H1 (cell line): Measurements from ENCODE around the gene MYO1F. TPM values are rescaled to one million over a fixed set of nuclear protein-coding genes. Genes with fewer than 3 reads are reported as not detected.

Experiments
- CTCF ChIA-PET: fragments of 300-600 bp; sonication (Branson Sonifier 250); formaldehyde crosslinking; loops from one replicate; lab custom pipeline; 2021; ENCODE audit not compliant: partially characterized antibody; lab: Charles Lee
- POLR2A ChIA-PET: fragments of 300-600 bp; sonication (Branson Sonifier 250); formaldehyde crosslinking; loops from one replicate; lab custom pipeline; 2021; ENCODE audit warnings: inconsistent platforms; ENCODE audit not compliant: partially characterized antibody; lab: Charles Lee
- DNase-seq, 2 experiments: peaks; one replicate each; pipeline versions ENCODE4 v3.0.0 to v3.0.0-alpha.2; 2010 to 2022; ENCODE audit warnings: low spot score in 2 of 2, low read depth in 1 of 2, mixed read lengths in 1 of 2
- FAIRE-seq: peaks from 2 replicates; lab custom pipeline; 2011; peaks lifted over from hg19 to GRCh38; lab: Jason Lieb, UNC
- H2AFZ ChIP-seq: 2 replicates; pipeline ENCODE4 v1.8.1; 2012; ENCODE audit warnings: low read length, inconsistent platforms
- H2AK5ac ChIP-seq: 2 replicates; pipeline ENCODE4 v1.6.1; 2013; ENCODE audit warnings: low read depth, low read length
- H2BK120ac ChIP-seq: replicated peaks from 2 replicates; pipeline ENCODE3; 2013; ENCODE audit warnings: low read depth, low read length, inconsistent platforms
- H2BK12ac ChIP-seq: 2 replicates; pipeline ENCODE4 v1.6.1; 2013; ENCODE audit warnings: low read depth, low read length
- H2BK15ac ChIP-seq: 2 replicates; pipeline ENCODE4 v1.6.1; 2013; ENCODE audit warnings: low read length
- H2BK20ac ChIP-seq: 2 replicates; pipeline ENCODE4 v1.6.1; 2013; ENCODE audit warnings: low read length
- H2BK5ac ChIP-seq: 2 replicates; pipeline ENCODE4 v1.6.1; 2013; ENCODE audit warnings: low read depth, low read length
- H3K14ac ChIP-seq: 2 replicates; pipeline ENCODE4 v1.6.1; 2013; ENCODE audit warnings: inconsistent platforms; ENCODE audit not compliant: insufficient read length
- H3K18ac ChIP-seq: 2 replicates; pipeline ENCODE4 v1.6.1; 2013; ENCODE audit warnings: low read length; ENCODE audit errors: extremely low read depth
- H3K23ac ChIP-seq: 2 replicates; pipeline ENCODE4 v1.6.1; 2013; ENCODE audit warnings: inconsistent platforms; ENCODE audit not compliant: insufficient read length
- H3K23me2 ChIP-seq: 2 replicates; pipeline ENCODE4 v1.6.1; 2013; ENCODE audit warnings: low read depth, low read length
- H3K27ac ChIP-seq: 2 replicates; pipeline ENCODE4 v1.6.1; 2011; ENCODE audit warnings: low read depth, low read length, inconsistent platforms
- H3K27me3 ChIP-seq, 4 experiments: replicated peaks in 1 of 4; 1 replicate in 1 of 4; 2 replicates in 3 of 4; pipeline versions ENCODE4 v1.6.1 to v1.8.1; 2011 to 2013; ENCODE audit warnings: low read length in 3 of 4, mild to moderate bottlenecking in 3 of 4, inconsistent platforms in 2 of 4, mixed read lengths in 2 of 4, moderate library complexity in 1 of 4; ENCODE audit not compliant: control insufficient read depth in 3 of 4, insufficient read depth in 3 of 4; ENCODE audit errors: extremely low read depth in 1 of 4
- H3K36me3 ChIP-seq, 4 experiments: 2 replicates each; pipeline versions ENCODE4 v1.6.1 to v1.8.1; 2011 to 2013; ENCODE audit warnings: mild to moderate bottlenecking in 4 of 4, low read length in 3 of 4, moderate library complexity in 2 of 4, control low read depth in 1 of 4, inconsistent platforms in 1 of 4; ENCODE audit not compliant: insufficient read depth in 4 of 4, control insufficient read depth in 2 of 4
- H3K4ac ChIP-seq: replicated peaks from 2 replicates; pipeline ENCODE3; 2013; ENCODE audit warnings: low read length, low read depth, mixed read lengths, inconsistent platforms; ENCODE audit not compliant: insufficient read length
- H3K4me1 ChIP-seq, 4 experiments: replicated peaks in 1 of 4; 1 replicate in 1 of 4; 2 replicates in 3 of 4; pipeline versions ENCODE4 v1.6.1 to v1.8.1; 2011 to 2013; ENCODE audit warnings: low read length in 3 of 4, inconsistent platforms in 2 of 4, mixed read lengths in 1 of 4; ENCODE audit not compliant: insufficient read depth in 4 of 4, control insufficient read depth in 3 of 4
- H3K4me2 ChIP-seq, 2 experiments: 2 replicates each; pipeline versions ENCODE4 v1.6.1 to v1.8.1; 2011 to 2013; ENCODE audit warnings: low read depth in 2 of 2, low read length in 2 of 2, control low read depth in 1 of 2, inconsistent platforms in 1 of 2, mild to moderate bottlenecking in 1 of 2; ENCODE audit not compliant: insufficient read depth in 1 of 2
- H3K4me3 ChIP-seq, 4 experiments: fragments of 200-600, 300-600 bp in 1 of 4; sonication (generic), shearing (Covaris generic), sonication (Bioruptor Twin) in 1 of 4; 2 replicates each; pipeline versions ENCODE4 v1.5.1 to v1.8.1; 2011 to 2016; ENCODE audit warnings: low read length in 4 of 4, low read depth in 3 of 4, control low read depth in 2 of 4, inconsistent platforms in 2 of 4, mild to moderate bottlenecking in 2 of 4, mixed read lengths in 1 of 4, moderate library complexity in 1 of 4; ENCODE audit not compliant: insufficient read depth in 2 of 4; ENCODE audit errors: extremely low read depth in 1 of 4
- H3K56ac ChIP-seq: replicated peaks from 2 replicates; pipeline ENCODE3; 2013; ENCODE audit warnings: low read depth, mild to moderate bottlenecking, mixed read lengths, low read length, inconsistent platforms; ENCODE audit not compliant: insufficient read length
- H3K79me1 ChIP-seq: 2 replicates; pipeline ENCODE4 v1.6.1; 2013; ENCODE audit warnings: low read depth, low read length, control low read depth
- H3K79me2 ChIP-seq, 2 experiments: 2 replicates each; pipeline versions ENCODE4 v1.6.1 to v1.8.1; 2012 to 2013; ENCODE audit warnings: low read length in 2 of 2, mild to moderate bottlenecking in 2 of 2, inconsistent platforms in 1 of 2; ENCODE audit not compliant: insufficient read depth in 2 of 2, control insufficient read depth in 1 of 2
- H3K9ac ChIP-seq, 4 experiments: replicated peaks in 1 of 4; 1 replicate in 1 of 4; 2 replicates in 3 of 4; pipeline versions ENCODE4 v1.6.1 to v1.8.1; 2011 to 2013; ENCODE audit warnings: low read depth in 3 of 4, low read length in 3 of 4, control low read depth in 2 of 4, mild to moderate bottlenecking in 2 of 4, moderate library complexity in 2 of 4, inconsistent platforms in 1 of 4; ENCODE audit errors: extremely low read depth in 1 of 4
- H3K9me3 ChIP-seq, 2 experiments: 2 replicates each; pipeline versions ENCODE4 v1.6.1 to v1.8.1; 2012 to 2013; ENCODE audit warnings: mild to moderate bottlenecking in 2 of 2, moderate library complexity in 2 of 2, control low read depth in 1 of 2, inconsistent platforms in 1 of 2, low read depth in 1 of 2, low read length in 1 of 2, mixed read lengths in 1 of 2; ENCODE audit not compliant: insufficient read depth in 2 of 2
- H4K20me1 ChIP-seq, 2 experiments: replicated peaks in 1 of 2; 2 replicates each; pipeline versions ENCODE3 to v1.8.1; 2011 to 2013; ENCODE audit warnings: inconsistent platforms in 2 of 2, low read length in 2 of 2, mild to moderate bottlenecking in 1 of 2; ENCODE audit not compliant: insufficient read depth in 2 of 2, control insufficient read depth in 1 of 2
- H4K5ac ChIP-seq: 2 replicates; pipeline ENCODE4 v1.6.1; 2013; ENCODE audit warnings: low read length, low read depth, mixed read lengths, inconsistent platforms; ENCODE audit not compliant: insufficient read length
- H4K8ac ChIP-seq: 2 replicates; pipeline ENCODE4 v1.8.0; 2013; ENCODE audit warnings: mild to moderate bottlenecking, moderate library complexity, low read length, inconsistent platforms; ENCODE audit not compliant: insufficient read depth; ENCODE audit errors: extremely low read depth
- H4K91ac ChIP-seq: replicated peaks from 2 replicates; pipeline ENCODE3; 2013; ENCODE audit warnings: low read length, mixed read lengths, inconsistent platforms; ENCODE audit not compliant: insufficient read length
- HDAC2 ChIP-seq, 2 experiments: fragments of 300-600 bp in 1 of 2; sonication (generic) in 1 of 2; IDR thresholded peaks; 2 replicates each; pipeline ENCODE4 v1.6.1; 2011 to 2012; ENCODE audit warnings: low read depth in 2 of 2, low read length in 2 of 2, mild to moderate bottlenecking in 2 of 2, moderate library complexity in 2 of 2, borderline replicate concordance in 1 of 2, inconsistent platforms in 1 of 2
- KDM1A ChIP-seq: fragments of 200-600, 300-600 bp; sonication (generic); IDR thresholded peaks from 2 replicates; pipeline ENCODE4 v1.7.1; 2016; ENCODE audit warnings: mild to moderate bottlenecking, low read length, borderline replicate concordance
- NRF1 ChIP-seq: IDR thresholded peaks from 2 replicates; pipeline ENCODE4 v1.6.1; 2011; ENCODE audit warnings: mild to moderate bottlenecking, low read depth, low read length, improper control_type of control experiment
- POLR2A ChIP-seq, 2 experiments: IDR thresholded peaks; 1 replicate in 1 of 2; 2 replicates in 1 of 2; pipeline ENCODE4 v1.6.1; 2011; ENCODE audit warnings: low read depth in 2 of 2, low read length in 2 of 2, mild to moderate bottlenecking in 2 of 2; ENCODE audit errors: control extremely low read depth in 1 of 2
- RBBP5 ChIP-seq: IDR thresholded peaks from 2 replicates; pipeline ENCODE4 v1.7.1; 2012; ENCODE audit warnings: low read depth, mild to moderate bottlenecking, inconsistent platforms, low read length, moderate library complexity, borderline replicate concordance
- SAP30 ChIP-seq: fragments of 300-600 bp; sonication (generic); IDR thresholded peaks from 2 replicates; pipeline ENCODE4 v1.7.1; 2012; ENCODE audit warnings: low read length, moderate library complexity, mild to moderate bottlenecking, inconsistent platforms; ENCODE audit not compliant: insufficient read depth, insufficient replicate concordance
- SP1 ChIP-seq: IDR thresholded peaks from 2 replicates; pipeline ENCODE4 v1.6.1; 2011; ENCODE audit warnings: low read depth, low read length
- WGBS, 2 experiments: shearing (Covaris generic) in 1 of 2; methylation state at CpG; one replicate each; pipeline versions ENCODE4 v1.1.6 to v1.1.7; 2013 to 2015; ENCODE audit warnings: low lambda C conversion rate in 2 of 2, mixed read lengths in 2 of 2, inconsistent platforms in 1 of 2, low coverage in 1 of 2, missing lambda C conversion rate in 1 of 2; ENCODE audit not compliant: insufficient replicate concordance in 2 of 2, insufficient coverage in 1 of 2, insufficient read length in 1 of 2; ENCODE audit errors: extremely low coverage in 1 of 2, missing lambda C conversion rate in 1 of 2; 5-methylcytosine and 5-hydroxymethylcytosine counted together
- polyA plus RNA-seq, 7 experiments: library from polyadenylated mRNA; depleted of rRNA in 3 of 7; stranded (reverse) in 5 of 7; unstranded in 2 of 7; fragments of >200 nt in 5 of 7; fragments of 200-250 nt in 2 of 7; gene quantifications; 1 replicate in 5 of 7; 2 replicates in 1 of 7; 4 replicates in 1 of 7; pipeline versions ENCODE4 v1.2.1 to v1.2.3, GENCODE V29; 2011 to 2013; ENCODE audit warnings: missing spikeins in 2 of 7, mixed read lengths in 2 of 7
- total RNA-seq: library from RNA; stranded (reverse); fragmentation: NEBNext Ultra II Directional; extraction: Animal tissue kit (Norgen Biotek cat#: 25700); gene quantifications from 2 replicates; pipeline ENCODE4 v1.2.1, GENCODE V29; 2021

Gene MYO1F
- total and polyA plus RNA-seq, 2 of the 8 experiments (the other 6 are each of a cell fraction or from before 2014, with no cell fraction given) = 1.4 to 4.6 TPM

DNA sequence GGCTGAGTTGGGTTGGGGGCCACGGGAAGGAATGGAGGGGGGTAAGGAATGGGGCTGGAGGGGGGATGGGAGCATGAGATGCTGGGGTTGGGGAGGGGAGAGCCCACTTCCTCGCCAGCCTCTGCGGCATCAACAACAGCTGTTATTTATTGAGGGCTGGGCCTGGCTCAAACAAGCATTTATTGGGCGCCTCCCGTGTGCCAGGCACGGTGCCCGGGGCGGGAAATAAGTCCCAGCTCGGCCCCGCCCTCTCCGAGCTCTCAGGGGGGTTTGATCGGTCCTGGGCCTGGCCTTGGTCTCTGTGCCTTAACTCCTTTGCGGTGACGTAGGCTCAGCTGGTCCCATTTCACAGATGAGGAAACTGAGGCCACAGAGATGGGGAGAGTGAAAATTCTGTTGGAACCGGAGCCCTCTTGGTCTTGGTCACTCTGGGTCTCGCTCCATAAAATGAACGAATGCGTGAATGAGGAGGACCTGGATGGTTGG lies 34.2 kb upstream of the MYO1F start:
- DNase-seq = no peak
- Histone ChIP-seq H3K4me1 (peaks cover 10 to 29% (median 19%) of the 10 kb centered on the region in 4 experiments), H3K9ac (no peak overlapping the region), H3K18ac (peak overlapping the region; percentile 36), H4K20me1 (peaks cover 0 to 3% of the 10 kb centered on the region in 2 experiments), H3K14ac (no peak overlapping the region), H2BK5ac (0 out of 2 replicates have a peak overlapping the region, but pooled peaks have one; percentile 66), H3K56ac (no peak overlapping the region), H3K23ac (no peak overlapping the region), H2AFZ (no peak overlapping the region), H3K4me2 (peak overlapping the region; percentile 25 to 43), H2BK120ac (no peak overlapping the region), H3K4me3 (peak overlapping the region in 1 of 4 experiments; percentile 41; a peak in 1 of 8 replicates), H2BK20ac (peak overlapping the region; percentile 40; the same call in 1 of the 2 replicates), H2BK12ac (0 out of 2 replicates have a peak overlapping the region, but pooled peaks have one; percentile 23), H2AK5ac (peak overlapping the region; percentile 82; the same call in 1 of the 2 replicates), H3K79me2 (peaks cover 0 to 6% of the 10 kb centered on the region in 2 experiments; a peak in 1 of 4 replicates), H4K5ac (no peak overlapping the region), H2BK15ac (no peak overlapping the region), H3K9me3 (no peaks in the 10 kb centered on the region), H3K27ac (no peak overlapping the region; the same call in 1 of the 2 replicates), H4K8ac (0 out of 2 replicates have a peak overlapping the region, but pooled peaks have one; percentile 45), H3K4ac (no peak overlapping the region), H3K23me2 (peaks cover 17% of the 10 kb centered on the region), H3K79me1 (peaks cover 3% of the 10 kb centered on the region; the same call in 1 of the 2 replicates), H4K91ac (peak overlapping the region; percentile 31), H3K36me3 (no peaks in the 10 kb centered on the region), H3K27me3 (no peaks in the 10 kb centered on the region)
- ChIA-PET POLR2A (interaction anchor here (0.7 to 2.3 kb wide), 7 partner anchors 9 to 48 kb away, joined by 3 to 11 read pairs (median 5); no protein-coding TSS in a partner anchor), CTCF (interaction anchor here (1.0 to 3.3 kb wide), 5 partner anchors 12 to 106 kb away, joined by 5 to 21 read pairs (median 6); no protein-coding TSS in a partner anchor)
- TF ChIP-seq SAP30 = no peak
- no peak for TF ChIP-seq POLR2A (IDR thresholded peaks at IDR 0.05; ENCODE audit: control extremely low read depth in 1 of 2, low read depth in 2 of 2, low read length in 2 of 2)
- 0 out of 2 replicates have a peak, but pooled peaks have one; percentile 6 for TF ChIP-seq SP1
- no peak for TF ChIP-seq RBBP5
- peak in 1 of 2 experiments; percentile 97; a peak in 2 of 4 replicates for TF ChIP-seq HDAC2 (IDR thresholded peaks at IDR 0.05; ENCODE audit: borderline replicate concordance in 1 of 2, low read depth in 2 of 2, low read length in 2 of 2)
- TF ChIP-seq KDM1A = peak; percentile 98
- TF ChIP-seq NRF1 = no peak
- WGBS, 2 experiments = 66% methylated on average over 13 of the region's 18 CpGs; no CpG with 5 or more reads in 1 of the 2 experiments
- FAIRE-seq = no peak
